ENCODE data around the gene FGR.

The FGR gene

DNA sequence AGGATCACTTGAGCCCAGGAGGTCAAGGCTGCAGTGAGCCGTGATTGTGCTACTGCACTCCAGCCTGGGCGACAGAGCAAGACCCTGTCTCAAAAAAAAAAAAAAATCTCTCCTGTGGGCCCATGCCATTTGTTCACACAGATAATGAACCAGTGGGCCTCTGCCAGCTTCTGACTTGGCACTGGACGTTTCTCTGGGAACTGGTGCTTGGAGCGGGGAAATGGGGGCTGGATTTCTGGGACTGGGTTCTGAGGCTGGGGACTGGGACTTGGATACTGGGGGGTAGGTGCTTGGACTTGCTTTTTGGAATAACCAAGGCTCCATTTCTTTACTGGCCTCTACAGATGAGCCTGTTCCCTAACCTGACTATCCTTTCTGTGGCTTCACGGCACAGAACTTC lies 27.3 kb upstream of the FGR start:
- Histone ChIP-seq H3F3A (ENCODE audit: insufficient read depth) (peaks cover 12% of the 10 kb centered on the region), H2AFZ (ENCODE audit: low read depth, low read length, severe bottlenecking) (peak overlapping the region; percentile 92), H3K9ac (ENCODE audit: low read length) (peak overlapping the region; percentile 41), H4K20me1 (ENCODE audit: low read depth, low read length) (no peaks in the 10 kb centered on the region), H3K27me3 (ENCODE audit: low read length) (no peaks in the 10 kb centered on the region), H3K4me2 (ENCODE audit: low read depth, low read length, poor library complexity, severe bottlenecking) (no peak overlapping the region), H3K27ac (ENCODE audit: low read depth, low read length) (no peak overlapping the region), H3K4me3 (ENCODE audit: insufficient read depth, low read length, poor library complexity, severe bottlenecking) (no peak overlapping the region), H3K79me2 (ENCODE audit: insufficient read depth, low read length) (no peaks in the 10 kb centered on the region), H3K9me2 (replicated peaks; ENCODE audit: insufficient read depth, low read length) (no peaks in the 10 kb centered on the region), H3K9me3 (ENCODE audit: insufficient read depth, low read length) (no peaks in the 10 kb centered on the region), H3K36me3 (ENCODE audit: low read length) (no peaks in the 10 kb centered on the region)
- TF ChIP-seq, protein P1, sequence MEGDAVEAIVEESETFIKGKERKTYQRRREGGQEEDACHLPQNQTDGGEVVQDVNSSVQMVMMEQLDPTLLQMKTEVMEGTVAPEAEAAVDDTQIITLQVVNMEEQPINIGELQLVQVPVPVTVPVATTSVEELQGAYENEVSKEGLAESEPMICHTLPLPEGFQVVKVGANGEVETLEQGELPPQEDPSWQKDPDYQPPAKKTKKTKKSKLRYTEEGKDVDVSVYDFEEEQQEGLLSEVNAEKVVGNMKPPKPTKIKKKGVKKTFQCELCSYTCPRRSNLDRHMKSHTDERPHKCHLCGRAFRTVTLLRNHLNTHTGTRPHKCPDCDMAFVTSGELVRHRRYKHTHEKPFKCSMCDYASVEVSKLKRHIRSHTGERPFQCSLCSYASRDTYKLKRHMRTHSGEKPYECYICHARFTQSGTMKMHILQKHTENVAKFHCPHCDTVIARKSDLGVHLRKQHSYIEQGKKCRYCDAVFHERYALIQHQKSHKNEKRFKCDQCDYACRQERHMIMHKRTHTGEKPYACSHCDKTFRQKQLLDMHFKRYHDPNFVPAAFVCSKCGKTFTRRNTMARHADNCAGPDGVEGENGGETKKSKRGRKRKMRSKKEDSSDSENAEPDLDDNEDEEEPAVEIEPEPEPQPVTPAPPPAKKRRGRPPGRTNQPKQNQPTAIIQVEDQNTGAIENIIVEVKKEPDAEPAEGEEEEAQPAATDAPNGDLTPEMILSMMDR (IDR thresholded peaks at IDR 0.05; ENCODE audit: insufficient read depth, low read length, poor library complexity, severe bottlenecking) = no peak
- no peak for TF ChIP-seq EZH2phosphoT487 (conservative IDR thresholded peaks at IDR 0.05; ENCODE audit: low read length)

DNA sequence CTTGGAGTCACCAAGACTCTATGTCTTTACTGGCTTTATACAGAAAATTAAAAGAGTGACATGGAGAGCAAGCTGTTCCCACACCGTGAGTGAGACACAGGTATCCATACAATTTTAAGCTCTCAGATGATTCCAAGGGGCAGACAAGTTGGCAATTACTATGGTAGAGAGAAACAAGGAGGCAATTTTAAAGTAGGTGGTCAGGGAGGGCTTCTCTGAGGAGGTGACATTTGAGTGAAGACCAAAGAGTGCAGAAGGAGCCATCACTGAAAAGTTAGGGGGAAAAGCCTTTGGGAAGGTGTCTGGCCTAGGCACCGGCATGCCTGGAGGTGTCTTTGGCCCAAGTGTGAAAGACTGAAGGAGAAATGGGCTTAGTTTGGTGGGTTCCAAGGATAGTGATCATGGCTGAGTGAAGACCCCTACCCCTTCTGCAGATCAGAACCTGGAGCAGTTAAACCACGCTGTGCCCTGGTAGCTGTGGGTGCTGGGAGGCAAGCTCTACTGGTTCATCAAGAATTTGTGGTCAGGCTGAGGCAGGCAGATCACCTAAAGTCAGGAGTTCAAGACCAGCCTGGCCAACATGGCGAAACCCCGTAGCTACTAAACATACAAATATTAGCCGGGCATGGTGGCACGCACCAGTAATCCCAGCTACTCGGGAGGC lies 26.6 kb upstream of the FGR start:
- Histone ChIP-seq H3K9ac (ENCODE audit: low read length) (no peak overlapping the region), H3K4me2 (ENCODE audit: low read depth, low read length, poor library complexity, severe bottlenecking) (no peak overlapping the region), H4K20me1 (ENCODE audit: low read depth, low read length) (no peaks in the 10 kb centered on the region), H3K79me2 (ENCODE audit: insufficient read depth, low read length) (no peaks in the 10 kb centered on the region), H3F3A (ENCODE audit: insufficient read depth) (peaks cover 12% of the 10 kb centered on the region), H3K27me3 (ENCODE audit: low read length) (no peaks in the 10 kb centered on the region), H3K36me3 (ENCODE audit: low read length) (no peaks in the 10 kb centered on the region), H3K9me2 (replicated peaks; ENCODE audit: insufficient read depth, low read length) (no peaks in the 10 kb centered on the region), H2AFZ (ENCODE audit: low read depth, low read length, severe bottlenecking) (no peak overlapping the region), H3K4me3 (ENCODE audit: insufficient read depth, low read length, poor library complexity, severe bottlenecking) (no peak overlapping the region), H3K27ac (ENCODE audit: low read depth, low read length) (no peak overlapping the region), H3K9me3 (ENCODE audit: insufficient read depth, low read length) (no peaks in the 10 kb centered on the region)
- no peak for TF ChIP-seq EZH2phosphoT487 (conservative IDR thresholded peaks at IDR 0.05; ENCODE audit: low read length)
- TF ChIP-seq, protein P1 (IDR thresholded peaks at IDR 0.05; ENCODE audit: insufficient read depth, low read length, poor library complexity, severe bottlenecking) = no peak

DNA sequence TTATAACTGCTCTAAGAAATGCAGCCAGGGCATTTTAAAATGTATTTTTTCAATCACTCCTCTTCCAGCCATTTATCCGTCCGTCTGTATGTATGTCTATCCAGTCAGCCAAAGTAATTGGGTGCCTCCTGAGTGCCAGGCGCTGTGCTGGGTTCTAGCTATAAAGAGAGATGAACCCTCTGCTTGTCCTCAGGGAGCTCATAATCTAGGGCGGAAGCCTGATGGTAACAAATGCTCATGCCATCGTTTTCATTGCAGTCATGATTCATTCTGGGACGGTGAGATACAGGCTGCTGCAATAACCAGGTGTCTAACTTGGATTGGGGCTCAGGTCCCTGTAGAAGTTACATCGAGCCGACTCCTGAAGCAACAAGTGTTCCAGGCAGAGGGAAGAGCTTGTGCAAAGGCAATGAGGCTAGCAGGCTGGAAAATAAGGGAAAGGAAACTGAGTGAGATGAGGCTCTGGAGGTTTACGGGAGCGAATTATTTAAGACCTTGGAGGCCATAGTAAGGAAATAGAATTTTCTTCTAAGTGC lies 25.4 kb upstream of the FGR start:
- TF ChIP-seq EZH2phosphoT487 (conservative IDR thresholded peaks at IDR 0.05; ENCODE audit: low read length) = no peak
- TF ChIP-seq, protein P1 (IDR thresholded peaks at IDR 0.05; ENCODE audit: insufficient read depth, low read length, poor library complexity, severe bottlenecking) = no peak
- Histone ChIP-seq H3K9me3 (ENCODE audit: insufficient read depth, low read length) (no peaks in the 10 kb centered on the region), H2AFZ (ENCODE audit: low read depth, low read length, severe bottlenecking) (peak overlapping the region; percentile 27), H3K27ac (ENCODE audit: low read depth, low read length) (peak overlapping the region; percentile 3; the same call in 1 of the 2 replicates), H3K4me2 (ENCODE audit: low read depth, low read length, poor library complexity, severe bottlenecking) (peak overlapping the region; percentile 55), H3F3A (ENCODE audit: insufficient read depth) (peaks cover 12% of the 10 kb centered on the region), H3K79me2 (ENCODE audit: insufficient read depth, low read length) (no peaks in the 10 kb centered on the region), H3K27me3 (ENCODE audit: low read length) (no peaks in the 10 kb centered on the region), H3K4me3 (ENCODE audit: insufficient read depth, low read length, poor library complexity, severe bottlenecking) (peak overlapping the region; percentile 42), H3K9me2 (replicated peaks; ENCODE audit: insufficient read depth, low read length) (no peaks in the 10 kb centered on the region), H4K20me1 (ENCODE audit: low read depth, low read length) (no peaks in the 10 kb centered on the region), H3K9ac (ENCODE audit: low read length) (peak overlapping the region; percentile 45), H3K36me3 (ENCODE audit: low read length) (no peaks in the 10 kb centered on the region)

Measured in SU-DHL-6 (cell line).